MM.1S (cell line): Measurements from ENCODE around the gene DLL4.

ENCODE experiments used
- DNase-seq: peaks from one replicate; pipeline ENCODE4 v3.0.0-alpha.2; 2015
- H2AFZ ChIP-seq: fragments of 300-600 bp; sonication (generic); 2 replicates; pipeline ENCODE4 v1.6.0; 2016; ENCODE audit warnings: antibody characterized with exemption, low read length
- H3F3A ChIP-seq: fragments of 300-600 bp; sonication (generic); 2 replicates; pipeline ENCODE4 v1.6.1; 2016; ENCODE audit warnings: mild to moderate bottlenecking, antibody characterized with exemption, low read length, moderate library complexity, mixed read lengths; ENCODE audit not compliant: insufficient read depth
- H3K27ac ChIP-seq: fragments of 300-600 bp; sonication (generic); 2 replicates; pipeline ENCODE4 v1.5.1; 2016; ENCODE audit warnings: mild to moderate bottlenecking, low read length
- H3K27me3 ChIP-seq: fragments of 300-600 bp; sonication (generic); replicated peaks from 2 replicates; pipeline ENCODE4 v1.6.0; 2016; ENCODE audit warnings: low read length; ENCODE audit not compliant: insufficient read depth
- H3K36me3 ChIP-seq: fragments of 300-600 bp; sonication (generic); replicated peaks from 2 replicates; pipeline ENCODE4 v1.6.1; 2016; ENCODE audit warnings: mild to moderate bottlenecking, low read length, mixed read lengths; ENCODE audit not compliant: insufficient read depth
- H3K4me1 ChIP-seq: fragments of 300-600 bp; sonication (generic); 2 replicates; pipeline ENCODE4 v1.6.1; 2016; ENCODE audit warnings: low read length, mixed read lengths
- H3K4me2 ChIP-seq: fragments of 300-600 bp; sonication (generic); 2 replicates; pipeline ENCODE4 v1.6.0; 2016; ENCODE audit warnings: low read depth, low read length
- H3K4me3 ChIP-seq: fragments of 300-600 bp; sonication (generic); 2 replicates; pipeline ENCODE4 v1.5.1; 2016; ENCODE audit warnings: low read length, mixed read lengths
- H3K79me2 ChIP-seq: fragments of 300-600 bp; sonication (generic); 2 replicates; pipeline ENCODE4 v1.6.1; 2016; ENCODE audit warnings: mixed run types, low read length, mixed read lengths
- H3K9ac ChIP-seq: fragments of 300-600 bp; sonication (generic); 2 replicates; pipeline ENCODE4 v1.6.1; 2016; ENCODE audit warnings: low read length, mixed read lengths
- H3K9me2 ChIP-seq: fragments of 300-600 bp; sonication (generic); replicated peaks from 2 replicates; pipeline ENCODE4 v1.6.1; 2016; ENCODE audit warnings: mild to moderate bottlenecking, low read length, mixed read lengths; ENCODE audit not compliant: insufficient read depth
- H3K9me3 ChIP-seq: fragments of 300-600 bp; sonication (generic); replicated peaks from 2 replicates; pipeline ENCODE4 v1.6.1; 2016; ENCODE audit warnings: mild to moderate bottlenecking, low read length, mixed read lengths; ENCODE audit not compliant: insufficient read depth
- H4K20me1 ChIP-seq: fragments of 300-600 bp; sonication (generic); 2 replicates; pipeline ENCODE4 v1.6.1; 2016; ENCODE audit warnings: mild to moderate bottlenecking, low read length, moderate library complexity, mixed read lengths; ENCODE audit not compliant: insufficient read depth
- EZH2 ChIP-seq: fragments of 300-600 bp; sonication (generic); optimal IDR thresholded peaks from 2 replicates; pipeline ENCODE3; 2017; ENCODE audit warnings: low read depth, mild to moderate bottlenecking, antibody characterized with exemption, low read length, mixed read lengths
- EZH2phosphoT487 ChIP-seq: fragments of 300-600 bp; sonication (generic); IDR thresholded peaks from 2 replicates; pipeline ENCODE4 v1.6.1; 2018; ENCODE audit warnings: antibody characterized with exemption, low read length
- TF ChIP-seq, protein P1 (sequence below): fragments of 300-600 bp; sonication (generic); IDR thresholded peaks from 2 replicates; pipeline ENCODE4 v1.5.1; 2016; ENCODE audit warnings: antibody characterized with exemption, low read length, mixed read lengths

Gene DLL4

DNA sequence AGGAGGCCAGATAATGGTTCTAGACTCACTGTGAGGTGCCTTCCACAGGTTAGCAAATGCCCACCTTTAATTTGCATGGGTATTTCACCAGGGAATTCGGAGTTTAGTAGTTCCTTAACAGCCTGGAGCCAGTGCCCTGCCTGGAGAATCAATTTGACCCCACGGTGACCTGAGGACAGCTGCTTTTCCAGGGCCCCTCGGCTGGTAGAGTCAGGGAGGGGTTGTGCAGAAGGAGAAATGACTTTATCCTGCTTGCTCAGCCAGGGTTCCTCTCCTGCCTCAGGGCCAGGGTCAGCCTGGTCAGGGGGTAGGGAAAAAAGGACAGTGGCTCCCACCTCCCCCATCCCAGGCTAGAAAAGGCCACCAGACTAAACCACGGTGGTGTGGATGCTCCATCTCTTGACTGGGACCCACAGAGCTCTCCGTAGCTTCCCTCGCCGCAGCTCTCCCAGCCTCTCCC is 12.0 kb downstream of the DLL4 start:
- H3K9me3 ChIP-seq, result no peaks in the 10 kb centered on the region
- peaks cover 23% of the 10 kb centered on the region for H3K4me1 ChIP-seq
- no peaks in the 10 kb centered on the region for H3K36me3 ChIP-seq
- peak overlapping the region; percentile 78 for H2AFZ ChIP-seq
- no peaks in the 10 kb centered on the region for H3K79me2 ChIP-seq
- H3K27me3 ChIP-seq, result no peaks in the 10 kb centered on the region
- peak overlapping the region; percentile 70; the same call in 1 of the 2 replicates for H3K9ac ChIP-seq
- peak overlapping the region; percentile 48; the same call in 1 of the 2 replicates for H3K27ac ChIP-seq
- TF ChIP-seq EZH2, result no peak
- TF ChIP-seq, protein P1, sequence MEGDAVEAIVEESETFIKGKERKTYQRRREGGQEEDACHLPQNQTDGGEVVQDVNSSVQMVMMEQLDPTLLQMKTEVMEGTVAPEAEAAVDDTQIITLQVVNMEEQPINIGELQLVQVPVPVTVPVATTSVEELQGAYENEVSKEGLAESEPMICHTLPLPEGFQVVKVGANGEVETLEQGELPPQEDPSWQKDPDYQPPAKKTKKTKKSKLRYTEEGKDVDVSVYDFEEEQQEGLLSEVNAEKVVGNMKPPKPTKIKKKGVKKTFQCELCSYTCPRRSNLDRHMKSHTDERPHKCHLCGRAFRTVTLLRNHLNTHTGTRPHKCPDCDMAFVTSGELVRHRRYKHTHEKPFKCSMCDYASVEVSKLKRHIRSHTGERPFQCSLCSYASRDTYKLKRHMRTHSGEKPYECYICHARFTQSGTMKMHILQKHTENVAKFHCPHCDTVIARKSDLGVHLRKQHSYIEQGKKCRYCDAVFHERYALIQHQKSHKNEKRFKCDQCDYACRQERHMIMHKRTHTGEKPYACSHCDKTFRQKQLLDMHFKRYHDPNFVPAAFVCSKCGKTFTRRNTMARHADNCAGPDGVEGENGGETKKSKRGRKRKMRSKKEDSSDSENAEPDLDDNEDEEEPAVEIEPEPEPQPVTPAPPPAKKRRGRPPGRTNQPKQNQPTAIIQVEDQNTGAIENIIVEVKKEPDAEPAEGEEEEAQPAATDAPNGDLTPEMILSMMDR, result no peak
- TF ChIP-seq EZH2phosphoT487, result no peak
- H3K9me2 ChIP-seq, result no peaks in the 10 kb centered on the region
- H4K20me1 ChIP-seq, result no peaks in the 10 kb centered on the region
- H3K4me2 ChIP-seq, result peak overlapping the region; percentile 75
- no peak for DNase-seq
- peak overlapping the region; percentile 59 for H3K4me3 ChIP-seq
- peaks cover 22% of the 10 kb centered on the region for H3F3A ChIP-seq

DNA sequence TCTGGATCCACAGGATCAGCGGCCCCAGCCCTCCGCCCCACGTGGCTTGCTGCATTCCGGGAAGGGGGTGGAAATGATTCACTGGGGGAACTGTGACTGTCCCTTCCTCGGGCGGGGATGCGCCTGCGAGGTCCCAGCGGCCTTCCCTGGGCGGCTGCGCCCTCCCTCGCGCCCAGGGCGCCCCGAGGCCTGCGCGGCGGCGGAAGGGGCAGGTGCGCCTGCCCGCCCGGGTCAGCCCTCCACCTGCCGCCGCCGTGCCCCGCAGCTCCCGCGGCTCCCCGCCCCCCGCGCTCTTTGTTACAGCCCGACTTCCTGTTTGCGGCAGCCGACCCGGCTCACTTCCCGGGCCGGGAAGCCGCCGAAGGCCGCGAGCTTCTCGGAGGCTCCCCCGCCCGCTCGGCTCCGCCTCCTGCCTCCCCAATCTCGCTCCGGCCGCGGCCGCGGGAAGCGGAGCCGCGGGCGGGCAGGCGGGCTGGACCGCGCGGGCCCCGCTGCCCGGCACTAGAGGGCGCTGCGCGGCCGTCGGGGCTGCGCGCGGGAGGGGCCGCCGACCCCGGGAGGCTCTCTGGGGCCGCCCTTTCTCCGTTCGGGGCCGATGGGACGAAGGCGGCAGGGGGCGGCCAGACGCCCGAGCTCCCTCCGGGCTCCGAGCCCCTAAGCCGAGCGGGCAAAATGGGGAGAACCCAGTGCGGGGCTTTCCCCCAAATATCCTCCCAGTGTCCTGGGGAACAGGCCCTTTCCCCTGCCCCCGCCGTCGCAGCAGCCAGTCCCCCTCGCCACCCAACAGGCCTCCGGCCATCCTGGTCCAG is 12.6 kb downstream of the DLL4 start:
- Histone ChIP-seq H3F3A (peaks cover 23% of the 10 kb centered on the region), H3K27me3 (no peaks in the 10 kb centered on the region), H3K27ac (peak overlapping the region; percentile 48; the same call in 1 of the 2 replicates), H3K4me2 (peak overlapping the region; percentile 93), H3K79me2 (no peaks in the 10 kb centered on the region), H3K4me1 (peaks cover 23% of the 10 kb centered on the region), H3K9me3 (no peaks in the 10 kb centered on the region), H3K36me3 (no peaks in the 10 kb centered on the region), H3K9ac (peak overlapping the region; percentile 70), H4K20me1 (no peaks in the 10 kb centered on the region), H3K9me2 (no peaks in the 10 kb centered on the region), H2AFZ (peak overlapping the region; percentile 98), H3K4me3 (peak overlapping the region; percentile 67)
- DNase-seq, result peak; percentile 91
- TF ChIP-seq, protein P1, result peak; percentile 24; the same call in 1 of the 2 replicates
- no peak for TF ChIP-seq EZH2phosphoT487
- no peak for TF ChIP-seq EZH2

DNA sequence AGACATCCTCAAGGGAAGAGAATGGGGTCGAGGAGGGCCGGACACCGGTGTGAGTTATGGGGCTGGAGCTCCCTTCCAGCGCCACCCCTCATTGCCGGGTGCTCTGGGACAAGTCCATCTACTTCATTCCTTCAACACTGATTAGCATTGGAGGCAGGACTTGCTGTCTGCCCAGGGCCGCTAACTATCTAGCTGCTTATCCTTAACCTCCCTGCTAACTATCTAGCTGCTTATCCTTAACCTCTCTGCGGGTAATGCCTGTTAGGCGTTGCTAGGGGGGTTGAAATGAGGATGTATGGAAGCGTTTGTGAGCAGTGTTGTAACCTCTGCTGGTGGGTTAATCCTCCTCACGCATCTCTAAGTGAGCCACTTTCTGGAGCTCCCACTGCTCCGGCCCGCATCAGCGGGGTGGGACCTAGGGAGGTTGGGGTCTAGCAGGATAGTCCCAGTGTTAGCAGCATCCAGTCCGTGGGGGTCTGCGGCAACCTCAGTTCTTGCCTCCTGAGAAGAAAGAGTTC is 13.3 kb downstream of the DLL4 start:
- TF ChIP-seq EZH2phosphoT487 (no peak), EZH2 (no peak)
- TF ChIP-seq, protein P1, result no peak
- Histone ChIP-seq H3K4me2 (peak overlapping the region; percentile 93), H3K79me2 (no peaks in the 10 kb centered on the region), H3K4me3 (peak overlapping the region; percentile 67), H3K4me1 (peaks cover 23% of the 10 kb centered on the region), H3K9me3 (no peaks in the 10 kb centered on the region), H2AFZ (peak overlapping the region; percentile 98), H3K27ac (peak overlapping the region; percentile 38; the same call in 1 of the 2 replicates), H3K36me3 (no peaks in the 10 kb centered on the region), H4K20me1 (no peaks in the 10 kb centered on the region), H3K9me2 (no peaks in the 10 kb centered on the region), H3K9ac (peak overlapping the region; percentile 62), H3K27me3 (no peaks in the 10 kb centered on the region), H3F3A (peaks cover 23% of the 10 kb centered on the region)
- DNase-seq, result no peak
